Mesendoderm (in vitro differentiated cells): ENCODE data around the gene TAGLN.

Experiments
- DNase-seq: peaks from one replicate; pipeline ENCODE4 v3.0.0; 2013
- H2AK5ac ChIP-seq: 2 replicates; pipeline ENCODE4 v1.6.1; 2013; ENCODE audit warnings: low read length, inconsistent platforms
- H2BK120ac ChIP-seq: 2 replicates; pipeline ENCODE4 v1.6.1; 2013; ENCODE audit warnings: low read depth, mild to moderate bottlenecking, low read length, moderate library complexity, mixed read lengths
- H2BK15ac ChIP-seq: replicated peaks from 2 replicates; pipeline ENCODE4 v1.6.1; 2013; ENCODE audit warnings: low read depth, mild to moderate bottlenecking, moderate library complexity
- H2BK5ac ChIP-seq: 2 replicates; pipeline ENCODE4 v1.6.1; 2013; ENCODE audit warnings: low read length, inconsistent platforms
- H3K18ac ChIP-seq: 2 replicates; pipeline ENCODE4 v1.6.1; 2013; ENCODE audit warnings: mild to moderate bottlenecking, low read length, mixed read lengths
- H3K23ac ChIP-seq: one replicate; pipeline ENCODE4 v1.6.1; 2013; ENCODE audit warnings: low read length
- H3K27ac ChIP-seq: 2 replicates; pipeline ENCODE4 v1.5.1; 2013; ENCODE audit warnings: low read depth, mild to moderate bottlenecking, inconsistent platforms, low read length, moderate library complexity
- H3K27me3 ChIP-seq: 2 replicates; pipeline ENCODE4 v1.6.1; 2013; ENCODE audit warnings: low read length, control low read depth, mild to moderate bottlenecking, inconsistent platforms; ENCODE audit not compliant: insufficient read depth, poor library complexity
- H3K36me3 ChIP-seq: 2 replicates; pipeline ENCODE4 v1.6.1; 2013; ENCODE audit warnings: low read length, inconsistent platforms; ENCODE audit not compliant: control insufficient read depth, insufficient read depth
- H3K4ac ChIP-seq: one replicate; pipeline ENCODE4 v1.6.1; 2013; ENCODE audit warnings: low read depth, mild to moderate bottlenecking, low read length, moderate library complexity
- H3K4me1 ChIP-seq: 2 replicates; pipeline ENCODE4 v1.6.1; 2013; ENCODE audit warnings: low read depth, low read length, inconsistent platforms; ENCODE audit not compliant: control insufficient read depth
- H3K4me2 ChIP-seq: 2 replicates; pipeline ENCODE4 v1.6.1; 2013; ENCODE audit warnings: low read length
- H3K4me3 ChIP-seq: 2 replicates; pipeline ENCODE4 v1.5.1; 2013; ENCODE audit warnings: mild to moderate bottlenecking, low read length
- H3K56ac ChIP-seq: one replicate; pipeline ENCODE4 v1.6.1; 2013; ENCODE audit warnings: low read length
- H3K79me1 ChIP-seq: 2 replicates; pipeline ENCODE4 v1.6.1; 2013; ENCODE audit warnings: low read length, inconsistent platforms
- H3K79me2 ChIP-seq: 2 replicates; pipeline ENCODE4 v1.6.1; 2013; ENCODE audit warnings: mild to moderate bottlenecking, low read length; ENCODE audit not compliant: control insufficient read depth, insufficient read depth
- H3K9ac ChIP-seq: 2 replicates; pipeline ENCODE4 v1.6.1; 2013; ENCODE audit warnings: low read length, inconsistent platforms
- H4K5ac ChIP-seq: one replicate; pipeline ENCODE4 v1.6.1; 2013; ENCODE audit warnings: low read length
- H4K8ac ChIP-seq: one replicate; pipeline ENCODE4 v1.6.1; 2013; ENCODE audit warnings: low read depth, mild to moderate bottlenecking, control low read depth, low read length, moderate library complexity
- WGBS: extraction: QIAGEN DNeasy Blood & Tissue Kit; methylation state at CpG from one replicate; pipeline ENCODE4 v1.1.7; 2013; ENCODE audit warnings: low lambda C conversion rate, missing lambda C conversion rate; ENCODE audit not compliant: insufficient coverage; ENCODE audit errors: extremely low coverage; 5-methylcytosine and 5-hydroxymethylcytosine counted together

The TAGLN gene

GRCh38 chr11:117194267-117194666 lies 4.9 kb upstream of the TAGLN start:
- WGBS: no CpG with 5 or more reads among the region's 5 CpGs

DNA sequence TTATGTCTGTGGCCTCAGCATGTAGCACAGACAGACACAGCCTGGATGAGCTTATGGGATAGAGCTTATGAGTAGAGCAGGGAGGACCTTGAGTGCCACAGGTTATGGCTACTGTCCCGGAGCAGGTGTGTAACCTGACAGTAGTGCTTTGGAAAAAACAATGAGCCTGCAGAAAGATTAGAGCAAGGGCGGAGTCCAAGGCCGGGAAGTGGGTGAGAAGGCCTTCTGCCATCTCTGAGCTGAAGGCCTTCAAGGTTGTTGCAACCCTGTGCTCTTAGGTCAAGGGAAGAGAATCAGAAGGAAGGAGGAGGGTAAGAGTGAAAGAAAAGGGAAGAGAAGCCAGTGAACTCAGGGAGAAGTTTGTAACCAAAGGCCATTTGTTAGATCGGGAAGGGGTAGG lies 3.9 kb upstream of the TAGLN start:
- H3K4ac ChIP-seq: no peak overlapping the region
- H3K27ac ChIP-seq: no peak overlapping the region
- H3K56ac ChIP-seq: no peak overlapping the region
- peaks cover 11% of the 10 kb centered on the region for H3K79me2 ChIP-seq
- no peaks in the 10 kb centered on the region for H3K27me3 ChIP-seq
- H3K4me3 ChIP-seq: no peak overlapping the region
- H3K79me1 ChIP-seq: peaks cover 2% of the 10 kb centered on the region
- DNase-seq: no peak
- H3K36me3 ChIP-seq: peaks cover 5% of the 10 kb centered on the region
- no peak overlapping the region for H2BK120ac ChIP-seq
- H3K23ac ChIP-seq: no peak overlapping the region
- peaks cover 10% of the 10 kb centered on the region for H3K4me1 ChIP-seq
- H2BK15ac ChIP-seq: no peak overlapping the region
- no CpG with 5 or more reads among the region's 4 CpGs for WGBS
- no peak overlapping the region for H4K5ac ChIP-seq
- H4K8ac ChIP-seq: no peak overlapping the region
- no peak overlapping the region for H2AK5ac ChIP-seq
- no peak overlapping the region for H3K9ac ChIP-seq
- H3K18ac ChIP-seq: no peak overlapping the region
- no peak overlapping the region for H3K4me2 ChIP-seq
- no peak overlapping the region for H2BK5ac ChIP-seq

More at GRCh38 chr11:117194267-117194666, 4.9 kb upstream of the TAGLN start:
- H3K23ac ChIP-seq: no peak overlapping the region
- peaks cover 5% of the 10 kb centered on the region for H3K36me3 ChIP-seq
- H2BK15ac ChIP-seq: no peak overlapping the region
- no peaks in the 10 kb centered on the region for H3K27me3 ChIP-seq
- H3K56ac ChIP-seq: no peak overlapping the region
- no peak overlapping the region for H3K4me2 ChIP-seq
- no peak overlapping the region for H2BK5ac ChIP-seq
- H3K79me1 ChIP-seq: peaks cover 2% of the 10 kb centered on the region
- DNase-seq: no peak
- H3K9ac ChIP-seq: no peak overlapping the region
- H3K4ac ChIP-seq: no peak overlapping the region
- no peak overlapping the region for H3K27ac ChIP-seq
- peaks cover 9% of the 10 kb centered on the region for H3K4me1 ChIP-seq
- no peak overlapping the region for H3K18ac ChIP-seq
- no peak overlapping the region for H4K5ac ChIP-seq
- no peak overlapping the region for H3K4me3 ChIP-seq
- peaks cover 1% of the 10 kb centered on the region for H3K79me2 ChIP-seq
- H2BK120ac ChIP-seq: no peak overlapping the region
- no peak overlapping the region for H4K8ac ChIP-seq
- no peak overlapping the region for H2AK5ac ChIP-seq

GRCh38 chr11:117195761-117196160 lies 3.4 kb upstream of the TAGLN start:
- Histone ChIP-seq H3K18ac (no peak overlapping the region), H3K79me1 (peaks cover 2% of the 10 kb centered on the region), H2AK5ac (no peak overlapping the region), H3K4ac (no peak overlapping the region), H3K56ac (no peak overlapping the region), H3K36me3 (peaks cover 5% of the 10 kb centered on the region), H2BK15ac (no peak overlapping the region), H3K27ac (no peak overlapping the region), H3K27me3 (no peaks in the 10 kb centered on the region), H3K4me1 (peaks cover 14% of the 10 kb centered on the region), H4K5ac (no peak overlapping the region), H3K23ac (no peak overlapping the region), H2BK120ac (no peak overlapping the region), H3K4me2 (no peak overlapping the region), H3K4me3 (no peak overlapping the region), H4K8ac (no peak overlapping the region), H2BK5ac (no peak overlapping the region), H3K79me2 (peaks cover 16% of the 10 kb centered on the region), H3K9ac (no peak overlapping the region)
- WGBS: no CpG with 5 or more reads among the region's 19 CpGs
- no peak for DNase-seq

DNA sequence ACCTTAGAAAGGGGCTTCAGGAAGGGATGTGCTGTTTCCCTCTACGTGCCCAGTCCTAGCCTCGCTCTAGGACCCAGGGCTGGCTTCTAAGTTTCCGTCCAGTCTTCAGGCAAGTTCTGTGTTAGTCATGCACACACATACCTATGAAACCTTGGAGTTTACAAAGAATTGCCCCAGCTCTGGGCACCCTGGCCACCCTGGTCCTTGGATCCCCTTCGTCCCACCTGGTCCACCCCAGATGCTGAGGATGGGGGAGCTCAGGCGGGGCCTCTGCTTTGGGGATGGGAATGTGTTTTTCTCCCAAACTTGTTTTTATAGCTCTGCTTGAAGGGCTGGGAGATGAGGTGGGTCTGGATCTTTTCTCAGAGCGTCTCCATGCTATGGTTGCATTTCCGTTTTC lies 2.2 kb upstream of the TAGLN start:
- Histone ChIP-seq H3K27me3 (no peaks in the 10 kb centered on the region), H4K8ac (no peak overlapping the region), H3K79me1 (peaks cover 2% of the 10 kb centered on the region), H3K27ac (no peak overlapping the region), H3K4me1 (peaks cover 14% of the 10 kb centered on the region), H4K5ac (no peak overlapping the region), H3K79me2 (peaks cover 29% of the 10 kb centered on the region), H2BK120ac (no peak overlapping the region), H3K9ac (no peak overlapping the region), H2BK5ac (no peak overlapping the region), H3K36me3 (peaks cover 2% of the 10 kb centered on the region), H3K23ac (no peak overlapping the region), H2BK15ac (no peak overlapping the region), H3K4me3 (no peak overlapping the region), H3K4me2 (no peak overlapping the region), H3K18ac (no peak overlapping the region), H3K56ac (peak overlapping the region; percentile 5), H3K4ac (no peak overlapping the region), H2AK5ac (no peak overlapping the region)
- no CpG with 5 or more reads among the region's 7 CpGs for WGBS
- DNase-seq: no peak

DNA sequence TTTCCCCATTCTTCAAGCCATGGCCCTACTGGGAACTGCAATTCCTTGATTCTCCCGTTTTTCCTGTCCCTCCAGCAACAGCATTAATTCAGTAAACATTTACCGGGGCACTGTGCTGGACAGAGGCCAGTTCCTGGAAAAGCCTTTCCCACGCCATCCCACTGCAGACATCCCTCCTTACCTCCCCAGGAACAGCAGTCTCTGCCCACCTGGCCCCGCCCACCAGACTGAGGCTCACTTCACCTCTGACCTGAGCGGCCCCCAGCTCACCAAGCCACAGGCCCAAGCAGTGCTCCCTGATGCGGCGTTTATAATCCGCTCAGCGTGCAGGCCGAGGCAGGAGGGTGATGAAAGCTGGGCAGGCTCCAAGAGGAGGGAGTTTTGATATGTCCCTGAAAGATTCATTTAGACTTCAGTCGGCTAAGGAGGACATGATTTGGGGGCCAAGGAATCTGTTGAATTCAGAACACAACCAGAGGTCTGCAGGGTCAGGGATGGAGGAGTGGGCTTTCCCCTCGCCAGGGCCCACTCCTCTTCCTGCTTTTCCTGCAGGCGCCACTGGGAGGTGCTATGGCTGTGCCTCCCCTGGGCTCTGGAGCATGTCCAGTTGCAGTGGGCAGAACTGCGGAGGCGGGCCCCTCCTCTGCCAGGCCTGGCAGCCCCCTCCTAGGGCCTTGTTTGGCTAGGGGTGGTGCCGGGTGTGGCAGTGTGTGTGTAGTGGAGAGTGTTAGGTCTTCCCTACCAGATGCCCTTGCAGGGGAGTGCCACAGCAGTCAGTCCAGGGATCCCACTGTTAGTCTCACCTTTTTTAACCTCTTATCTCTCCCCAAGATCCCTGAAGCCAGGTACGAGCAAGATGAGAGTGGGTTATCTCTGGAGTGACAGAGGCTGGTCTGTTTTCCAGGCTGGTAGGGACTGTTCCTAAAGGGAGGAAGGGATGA lies 1.4 kb upstream of the TAGLN start:
- Histone ChIP-seq H3K27ac (peak overlapping the region; percentile 88), H2BK120ac (peak overlapping the region; percentile 16), H3K4me2 (peak overlapping the region; percentile 11), H3K56ac (peak overlapping the region; percentile 84), H3K23ac (peak overlapping the region; percentile 33), H3K4me3 (no peak overlapping the region), H2BK15ac (no peak overlapping the region), H3K79me1 (peaks cover 3% of the 10 kb centered on the region), H3K18ac (peak overlapping the region; percentile 13), H3K27me3 (no peaks in the 10 kb centered on the region), H3K36me3 (peaks cover 2% of the 10 kb centered on the region), H4K8ac (no peak overlapping the region), H3K4ac (peak overlapping the region; percentile 17), H3K4me1 (peaks cover 14% of the 10 kb centered on the region), H2AK5ac (peak overlapping the region; percentile 79), H2BK5ac (peak overlapping the region; percentile 91), H4K5ac (no peak overlapping the region), H3K9ac (peak overlapping the region; percentile 46), H3K79me2 (peaks cover 36% of the 10 kb centered on the region)
- no CpG with 5 or more reads among the region's 17 CpGs for WGBS
- DNase-seq: peak; percentile 90
